GM12878 (cell line): ENCODE results near the gene PACSIN3. TPM values are rescaled to one million over a fixed set of nuclear protein-coding genes. Genes with fewer than 3 reads are reported as not detected.
"Not testable (repeated sequence)": the region's sequence is repeated elsewhere in the genome, so short reads cannot be mapped to it uniquely, and the experiment has no call there.

Experiments
- ATAC-seq: fragments of 200-7000 bp; cut with Tn5 transposase; 3 replicates; pipeline ENCODE4 v1.9.1; 2020; ENCODE audit warnings: mild to moderate bottlenecking, moderate library complexity
- BruUV-seq: library from RNA; stranded (reverse); fragments of 400-500 nt; replicated peaks from 2 replicates; lab custom pipeline; 2021; lab: Mats Ljungman, UMichigan
- CTCF ChIA-PET: fragments of 300-600 bp; sonication (Branson Sonifier 250); formaldehyde crosslinking; extraction: SDS; loops from one replicate; lab custom pipeline; 2021; ENCODE audit warnings: inconsistent platforms; lab: Yijun Ruan, JAX
- POLR2A ChIA-PET: fragments of 350-600 bp; formaldehyde crosslinking; extraction: SDS; loops from one replicate; lab custom pipeline; 2021; ENCODE audit warnings: inconsistent platforms; lab: Charles Lee
- RAD21 ChIA-PET: fragments of 300-600 bp; sonication (Branson Sonifier 250); formaldehyde crosslinking; loops from one replicate; lab custom pipeline; 2023; ENCODE audit warnings: antibody characterized with exemption; ENCODE audit not compliant: unreplicated experiment; lab: Charles Lee
- SMC1A ChIA-PET: fragments of 300-600 bp; sonication (Branson Sonifier 250); formaldehyde crosslinking; loops from one replicate; lab custom pipeline; 2023; ENCODE audit not compliant: unreplicated experiment, uncharacterized antibody; lab: Charles Lee
- DNase-seq: peaks from one replicate; pipeline ENCODE4 v3.0.0-alpha.2; 2011; ENCODE audit warnings: low read depth, low spot score
- FAIRE-seq: peaks from 3 replicates; lab custom pipeline; 2011; peaks lifted over from hg19 to GRCh38; lab: Jason Lieb, UNC
- H2AFZ ChIP-seq: 2 replicates; pipeline ENCODE4 v1.6.0; 2011; ENCODE audit warnings: low read depth, low read length, control low read depth; ENCODE audit not compliant: control insufficient read depth
- H3K27ac ChIP-seq: 2 replicates; pipeline ENCODE4 v1.5.1; 2011; ENCODE audit warnings: control low read depth; ENCODE audit not compliant: control insufficient read depth, insufficient read depth
- H3K27me3 ChIP-seq, 2 experiments: replicated peaks in 1 of 2; 2 replicates each; pipeline versions ENCODE4 v1.6.0 to v1.6.1; 2011; ENCODE audit warnings: low read length in 1 of 2; ENCODE audit not compliant: control insufficient read depth in 2 of 2, insufficient read depth in 2 of 2
- H3K36me3 ChIP-seq, 2 experiments: 2 replicates each; pipeline ENCODE4 v1.5.1; 2011; ENCODE audit warnings: low read length in 1 of 2; ENCODE audit not compliant: control insufficient read depth in 2 of 2, insufficient read depth in 2 of 2
- H3K4me1 ChIP-seq: 2 replicates; pipeline ENCODE4 v1.6.1; 2011; ENCODE audit warnings: mild to moderate bottlenecking, low read length, moderate library complexity, mixed read lengths; ENCODE audit not compliant: control insufficient read depth, insufficient read depth
- H3K4me2 ChIP-seq: 2 replicates; pipeline ENCODE4 v1.6.0; 2011; ENCODE audit warnings: control low read depth; ENCODE audit not compliant: control insufficient read depth, insufficient read depth
- H3K4me3 ChIP-seq: fragments of 200-600 bp; sonication (generic); 2 replicates; pipeline ENCODE4 v1.5.1; 2016
- H3K79me2 ChIP-seq: 2 replicates; pipeline ENCODE4 v1.6.0; 2011; ENCODE audit warnings: low read length; ENCODE audit not compliant: control insufficient read depth, insufficient read depth
- H3K9ac ChIP-seq: 2 replicates; pipeline ENCODE4 v1.8.0; 2011; ENCODE audit warnings: low read length, control low read depth, mixed read lengths; ENCODE audit not compliant: control insufficient read depth, insufficient read depth
- H3K9me3 ChIP-seq: replicated peaks from 3 replicates; pipeline ENCODE4 v1.5.1; 2011; ENCODE audit warnings: mild to moderate bottlenecking, low read length; ENCODE audit not compliant: control insufficient read depth, insufficient read depth
- H4K20me1 ChIP-seq: 2 replicates; pipeline ENCODE4 v1.6.0; 2011; ENCODE audit not compliant: control insufficient read depth, insufficient read depth
- ASH2L ChIP-seq: fragments of 300-600, 200-600 bp; sonication (generic); IDR thresholded peaks from 2 replicates; pipeline ENCODE4 v1.6.1; 2017; ENCODE audit warnings: low read depth, mild to moderate bottlenecking, borderline replicate concordance
- ATF3 ChIP-seq: IDR thresholded peaks from 2 replicates; pipeline ENCODE4 v1.6.1; 2011; ENCODE audit warnings: low read depth, mild to moderate bottlenecking, low read length, moderate library complexity, borderline replicate concordance; ENCODE audit errors: extremely low read depth
- CBX3 ChIP-seq: fragments of 200-600 bp; sonication (generic); IDR thresholded peaks from 2 replicates; pipeline ENCODE4 v1.6.1; 2016; ENCODE audit warnings: low read depth, borderline replicate concordance
- E2F8 ChIP-seq: fragments of 450-650 bp; IDR thresholded peaks from 2 replicates; pipeline ENCODE4 v1.6.1; 2018; ENCODE audit warnings: mild to moderate bottlenecking, low read depth, moderate library complexity; ENCODE audit not compliant: partially characterized antibody
- IKZF2 ChIP-seq, 2 experiments: fragments of 450-650 bp; IDR thresholded peaks; 2 replicates each; pipeline ENCODE4 v1.6.1; 2017; ENCODE audit warnings: mild to moderate bottlenecking in 2 of 2, moderate library complexity in 2 of 2
- KLF5 ChIP-seq: fragments of 450-650 bp; IDR thresholded peaks from 2 replicates; pipeline ENCODE4 v1.6.1; 2014; ENCODE audit warnings: mild to moderate bottlenecking; ENCODE audit not compliant: partially characterized antibody
- MEF2A ChIP-seq: IDR thresholded peaks from 2 replicates; pipeline ENCODE4 v1.6.1; 2011; ENCODE audit warnings: low read depth, mild to moderate bottlenecking, low read length, moderate library complexity; ENCODE audit not compliant: insufficient read depth
- MTA3 ChIP-seq: IDR thresholded peaks from 2 replicates; pipeline ENCODE4 v1.6.1; 2012; ENCODE audit warnings: low read length, inconsistent platforms, borderline replicate concordance
- NR2F1 ChIP-seq: fragments of 450-650 bp; conservative IDR thresholded peaks from 2 replicates; pipeline ENCODE4 v1.6.1; 2017; ENCODE audit warnings: mild to moderate bottlenecking
- POU2F2 ChIP-seq: IDR thresholded peaks from 3 replicates; pipeline ENCODE4 v1.6.1; 2011; ENCODE audit warnings: low read depth, mild to moderate bottlenecking, low read length, borderline replicate concordance
- RBBP5 ChIP-seq: fragments of 200-600 bp; sonication (generic); conservative IDR thresholded peaks from 2 replicates; pipeline ENCODE4 v1.6.1; 2016
- SREBF1 ChIP-seq: IDR thresholded peaks from 2 replicates; pipeline ENCODE4 v1.6.1; 2012; ENCODE audit warnings: mild to moderate bottlenecking, low read length
- STAT1 ChIP-seq: fragments of 450-650 bp; conservative IDR thresholded peaks from 2 replicates; pipeline ENCODE4 v1.6.1; 2014; ENCODE audit warnings: antibody characterized with exemption, mild to moderate bottlenecking
- SUZ12 ChIP-seq: fragments of 200-600 bp; sonication (generic); IDR thresholded peaks from one replicate; pipeline ENCODE4 v1.6.1; 2018; ENCODE audit warnings: antibody characterized with exemption, mild to moderate bottlenecking; ENCODE audit not compliant: unreplicated experiment
- ZNF24 ChIP-seq: fragments of 450-650 bp; IDR thresholded peaks from 2 replicates; pipeline ENCODE4 v1.6.1; 2017; ENCODE audit warnings: antibody characterized with exemption, mild to moderate bottlenecking
- ZSCAN29 ChIP-seq: fragments of 450-650 bp; IDR thresholded peaks from 2 replicates; pipeline ENCODE4 v1.6.1; 2017; ENCODE audit warnings: mild to moderate bottlenecking, moderate library complexity
- WGBS: methylation state at CpG from one replicate; pipeline ENCODE4 v1.1.6; 2016; ENCODE audit warnings: low lambda C conversion rate; ENCODE audit not compliant: insufficient replicate concordance, insufficient coverage; ENCODE audit errors: missing lambda C conversion rate; 5-methylcytosine and 5-hydroxymethylcytosine counted together
- in situ Hi-C: fragments of 300-500 bp; cut with MboI; formaldehyde crosslinking; loops from 9 replicates; pipeline ENCODE4 v1.14.3; 2018; ENCODE audit warnings: mixed read lengths
- intact Hi-C: fragments of 100-400 bp; cut with micrococcal nuclease; formaldehyde crosslinking; loops from one replicate; pipeline ENCODE4 v1.14.2; 2022; ENCODE audit not compliant: unreplicated experiment
- polyA plus RNA-seq, 11 experiments: library from polyadenylated mRNA; depleted of rRNA in 4 of 11; unstranded in 6 of 11; stranded (reverse) in 5 of 11; fragments of >200 nt; fragmentation: Nextera tagmentation in 4 of 11; fragmentation: Illumina TruSeq in 1 of 11; extraction: Ambion mirVana in 4 of 11; extraction: Trizol in 1 of 11; gene quantifications; 1 replicate in 1 of 11; 2 replicates in 10 of 11; pipeline versions ENCODE4 v1.2.1 to v1.2.3, GENCODE V29; 2011 to 2016; ENCODE audit warnings: inconsistent platforms in 2 of 11, missing spikeins in 2 of 11, low read depth in 1 of 11
- total RNA-seq, 4 experiments: library from RNA; depleted of rRNA in 3 of 4; stranded (reverse); fragments of >200 nt in 3 of 4; fragmentation: Illumina TruSeq in 1 of 4; extraction: Trizol in 1 of 4; gene quantifications; 2 replicates each; pipeline versions ENCODE4 v1.2.1 to v1.2.3, GENCODE V29; 2013 to 2021

Gene PACSIN3
- total and polyA plus RNA-seq, 10 of the 15 experiments (the other 5 are each of a cell fraction or from before 2014, with no cell fraction given): 0.05 to 0.82 (median 0.22) TPM; not detected in 1

GRCh38 chr11:47192111-47192510, 5.9 kb upstream of the PACSIN3 start:
- intact Hi-C loops: no loop called here

GRCh38 chr11:47191137-47191536, 4.9 kb upstream of the PACSIN3 start:
- POLR2A ChIA-PET, ATAC-seq, FAIRE-seq, H3K4me2 ChIP-seq, CTCF ChIA-PET, intact Hi-C loops, H3K9me3 ChIP-seq, H3K4me3 ChIP-seq, H3K27ac ChIP-seq, H3K79me2 ChIP-seq, H3K36me3 ChIP-seq, H3K27me3 ChIP-seq, DNase-seq, BruUV-seq, H2AFZ ChIP-seq, in situ Hi-C loops, RAD21 ChIA-PET, H3K9ac ChIP-seq, H4K20me1 ChIP-seq: not testable (repeated sequence)
- SMC1A ChIA-PET: interaction anchor here (1.4 kb wide), 1 partner anchor 14 kb away, joined by 3 read pairs; no protein-coding TSS in a partner anchor
- H3K4me1 ChIP-seq: peaks cover 11% of the 10 kb centered on the region
- 58% methylated on average over 10 of the region's 10 CpGs for WGBS

More at GRCh38 chr11:47192111-47192510, 5.9 kb upstream of the PACSIN3 start:
- Histone ChIP-seq H3K9ac (no peak overlapping the region), H4K20me1 (no peaks in the 10 kb centered on the region), H3K4me3 (no peak overlapping the region)
- TF ChIP-seq MTA3 (no peak), POU2F2 (no peak), E2F8 (no peak), ZNF24 (no peak), IKZF2 (IDR thresholded peaks at IDR 0.05) (no peak), RBBP5 (no peak), CBX3 (no peak), ATF3 (no peak), KLF5 (no peak), NR2F1 (no peak), MEF2A (no peak), ASH2L (no peak), ZSCAN29 (no peak), SREBF1 (no peak), STAT1 (no peak), SUZ12 (no peak)
- TF ChIP-seq, all 136 proteins: peak for 0
- DNase-seq (no peak), FAIRE-seq (no peak), ATAC-seq (no peak)
- no peak overlapping the region for H2AFZ ChIP-seq
- H3K4me1 ChIP-seq: peaks cover 4% of the 10 kb centered on the region; the same call in 1 of the 2 replicates
- no peak overlapping the region for H3K27ac ChIP-seq
- POLR2A ChIA-PET: interaction anchor here (0.6 to 0.7 kb wide), 2 partner anchors 105 to 330 kb away, joined by 3 to 4 read pairs; no protein-coding TSS in a partner anchor
- peaks cover 0 to under 1% of the 10 kb centered on the region in 2 experiments; a peak in 2 of 4 replicates for H3K27me3 ChIP-seq
- BruUV-seq: no TSS peak
- CTCF ChIA-PET: no interaction called here
- H3K36me3 ChIP-seq: no peaks in the 10 kb centered on the region
- in situ Hi-C loops: no loop called here
- RAD21 ChIA-PET: no interaction called here
- H3K9me3 ChIP-seq: no peaks in the 10 kb centered on the region
- no peaks in the 10 kb centered on the region for H3K79me2 ChIP-seq
- H3K4me2 ChIP-seq: no peak overlapping the region
- SMC1A ChIA-PET: interaction anchor here (1.4 kb wide), 1 partner anchor 13 kb away, joined by 3 read pairs; no protein-coding TSS in a partner anchor
- WGBS: 63% methylated on average over 4 of the region's 4 CpGs
